ENCODE data around the gene NIF3L1. TPM values are rescaled to one million over a fixed set of nuclear protein-coding genes. Genes with fewer than 3 reads are reported as not detected.

The NIF3L1 gene
- total RNA-seq, 1 experiment from 2014 or later = 55.4 TPM

DNA sequence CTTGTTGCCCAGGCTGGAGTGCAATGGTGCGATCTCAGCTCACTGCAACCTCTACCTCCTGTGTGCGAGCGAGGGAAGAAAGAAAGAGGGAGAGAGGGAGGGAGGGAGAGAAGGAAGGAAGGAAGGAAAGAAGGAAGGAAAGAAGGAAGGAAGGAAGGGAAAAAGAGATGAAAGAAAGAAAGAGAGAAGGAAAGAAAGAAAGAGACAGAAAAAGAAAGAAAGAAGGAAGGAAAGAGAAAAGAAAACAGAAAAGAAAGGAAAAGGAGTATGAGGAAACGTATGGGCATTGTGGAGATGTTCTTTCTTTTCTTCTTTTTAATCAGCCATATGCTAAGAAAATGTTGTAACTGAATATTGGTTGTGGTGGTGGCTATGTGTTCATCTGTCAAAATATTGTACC, 41.2 kb upstream of the NIF3L1 start:
- Histone ChIP-seq H2BK120ac (ENCODE audit: low read depth, low read length, poor library complexity, severe bottlenecking) (no peak overlapping the region), H3K14ac (ENCODE audit: insufficient read depth, low read length) (no peak overlapping the region), H2BK12ac (ENCODE audit: insufficient read length, low read depth, low read length) (no peak overlapping the region), H4K8ac (replicated peaks; ENCODE audit: insufficient read length, low read depth, low read length) (no peak overlapping the region), H3T11ph (ENCODE audit: low read length) (no peak overlapping the region), H3K9me3 (ENCODE audit: control insufficient read depth, low read depth, low read length) (no peaks in the 10 kb centered on the region), H2BK5ac (ENCODE audit: insufficient read length, low read length) (no peak overlapping the region), H4K5ac (ENCODE audit: insufficient read length, low read depth, low read length) (no peak overlapping the region), H2AFZ (ENCODE audit: low read length) (no peak overlapping the region), H3K18ac (ENCODE audit: insufficient read length, low read depth, low read length) (no peak overlapping the region), H3K9ac (ENCODE audit: extremely low read depth, insufficient read length, low read length) (no peak overlapping the region), H2BK20ac (ENCODE audit: low read depth, low read length, poor library complexity, severe bottlenecking) (no peak overlapping the region), H3K27ac (ENCODE audit: insufficient read length, low read depth, low read length) (no peak overlapping the region), H3K23ac (ENCODE audit: insufficient read length, low read depth, low read length) (no peak overlapping the region), H3K56ac (ENCODE audit: insufficient read length, low read depth, low read length) (no peak overlapping the region), H3K4me1 (ENCODE audit: insufficient read depth, low read length) (no peaks in the 10 kb centered on the region), H3K79me1 (ENCODE audit: insufficient read depth, low read depth, low read length, poor library complexity, severe bottlenecking) (no peaks in the 10 kb centered on the region), H3K27me3 (ENCODE audit: insufficient read depth, low read length) (no peaks in the 10 kb centered on the region), H3K23me2 (ENCODE audit: insufficient read length, low read depth, low read length, poor library complexity, severe bottlenecking) (no peaks in the 10 kb centered on the region), H2AK5ac (ENCODE audit: insufficient read length, low read length) (no peak overlapping the region), H3K4ac (ENCODE audit: low read depth, low read length) (no peak overlapping the region), H4K91ac (ENCODE audit: insufficient read length, low read depth, low read length) (no peak overlapping the region), H3K79me2 (ENCODE audit: insufficient read depth, low read length) (no peaks in the 10 kb centered on the region), H4K20me1 (ENCODE audit: control insufficient read depth, insufficient read depth, insufficient read length) (no peaks in the 10 kb centered on the region), H2BK15ac (ENCODE audit: low read depth, low read length) (no peak overlapping the region), H3K4me2 (ENCODE audit: insufficient read depth, insufficient read length, low read length) (no peak overlapping the region)
- Mint-ChIP-seq H3K27me3 (ENCODE audit: low read depth) (no peaks in the 10 kb centered on the region; the same call in 1 of the 2 replicates), H3K36me3 (ENCODE audit: insufficient read depth in 1 of 3, low read depth in 3 of 3) (peaks cover 11 to 27% (median 17%) of the 10 kb centered on the region in 3 experiments; a peak in 5 of 7 replicates), H3K9me3 (no peaks in the 10 kb centered on the region), H3K27ac (no peak overlapping the region), H3K4me3 (no peak overlapping the region), H3K4me1 (no peaks in the 10 kb centered on the region)
- WGBS (ENCODE audit: extremely low coverage, insufficient read length, low lambda C conversion rate) = 100% methylated on average over 1 of the region's 4 CpGs
- DNase-seq = no peak
- TF ChIP-seq CTCF (conservative IDR thresholded peaks at IDR 0.05) = no peak

Measured in H9 (cell line).